ENCODE results near the gene ADGRG4.

GRCh38 chrX:136353526-136354093, 52.8 kb downstream of the ADGRG4 start:
- TF ChIP-seq CTCF (IDR thresholded peaks at IDR 0.05): no peak
- no peak for TF ChIP-seq POLR2A (IDR thresholded peaks at IDR 0.05)
